Measurements from ENCODE around the gene POTEF. TPM values are rescaled to one million over a fixed set of nuclear protein-coding genes. Genes with fewer than 3 reads are reported as not detected.
"Not testable (repeated sequence)": the region's sequence is repeated elsewhere in the genome, so short reads cannot be mapped to it uniquely, and the experiment has no call there.

The POTEF gene
- total RNA-seq, 1 donor from 2014 or later, result not detected

GRCh38 chr2:130154773-130155765 lies 26.0 kb upstream of the POTEF start:
- intact Hi-C loops (cut with DNase I), result loop anchor here (5.0 kb wide), 1 partner anchor 177 kb away; no protein-coding TSS in a partner anchor
- no peak for ATAC-seq
- no peak for DNase-seq (ENCODE audit: missing footprints)

- DNase-seq (ENCODE audit: missing footprints); ATAC-seq; intact Hi-C loops (cut with DNase I): not testable (repeated sequence)
These were observed 25.4 kb upstream of the POTEF start for GRCh38 chr2:130154423-130154770.

GRCh38 chr2:130153721-130154422 lies 24.9 kb upstream of the POTEF start:
- DNase-seq (ENCODE audit: missing footprints); ATAC-seq; intact Hi-C loops (cut with DNase I): not testable (repeated sequence)

GRCh38 chr2:130152816-130153595 lies 24.0 kb upstream of the POTEF start:
- ATAC-seq (no peak), DNase-seq (ENCODE audit: missing footprints) (no peak)

GRCh38 chr2:130152136-130152815 lies 23.3 kb upstream of the POTEF start:
- ATAC-seq; DNase-seq (ENCODE audit: missing footprints); intact Hi-C loops (cut with DNase I): not testable (repeated sequence)

More at GRCh38 chr2:130152816-130153595, 24.0 kb upstream of the POTEF start:
- intact Hi-C loops (cut with DNase I), result no loop called here

GRCh38 chr2:130151145-130151512 lies 22.1 kb upstream of the POTEF start:
- intact Hi-C loops (cut with DNase I); ATAC-seq: not testable (repeated sequence)

GRCh38 chr2:130150181-130151144 lies 21.4 kb upstream of the POTEF start:
- intact Hi-C loops (cut with DNase I), result no loop called here
- ATAC-seq, result no peak
- DNase-seq (ENCODE audit: missing footprints), result no peak

More at GRCh38 chr2:130151145-130151512, 22.1 kb upstream of the POTEF start:
- not testable (repeated sequence) for DNase-seq (ENCODE audit: missing footprints)

- ATAC-seq; DNase-seq (ENCODE audit: missing footprints); intact Hi-C loops (cut with DNase I): not testable (repeated sequence)
These were observed 19.5 kb upstream of the POTEF start for GRCh38 chr2:130148515-130148914.

GRCh38 chr2:130145006-130145414 lies 16.0 kb upstream of the POTEF start, which contains the start of gene CCDC74B:
Gene CCDC74B (minus strand): TSS chr2:130145112. CDS start chr2:130144996, 116 bp downstream.
- intact Hi-C loops (cut with DNase I), result not testable (repeated sequence)
- peak; percentile 85 for ATAC-seq

GRCh38 chr2:130143266-130144039 lies 14.4 kb upstream of the POTEF start:
- intact Hi-C loops (cut with DNase I), result not testable (repeated sequence)

More at GRCh38 chr2:130145006-130145414, 16.0 kb upstream of the POTEF start, which contains the start of gene CCDC74B:
- peak; percentile 63 for DNase-seq (ENCODE audit: missing footprints)

GRCh38 chr2:130142396-130143265 lies 13.6 kb upstream of the POTEF start:
- intact Hi-C loops (cut with DNase I); ATAC-seq; DNase-seq (ENCODE audit: missing footprints): not testable (repeated sequence)

More at GRCh38 chr2:130143266-130144039, 14.4 kb upstream of the POTEF start:
- not testable (repeated sequence) for DNase-seq (ENCODE audit: missing footprints); ATAC-seq

GRCh38 chr2:130141645-130142370 lies 12.8 kb upstream of the POTEF start:
- DNase-seq (ENCODE audit: missing footprints); intact Hi-C loops (cut with DNase I); ATAC-seq: not testable (repeated sequence)

- DNase-seq (ENCODE audit: missing footprints); ATAC-seq; intact Hi-C loops (cut with DNase I): not testable (repeated sequence)
These were observed 12.0 kb upstream of the POTEF start for GRCh38 chr2:130141002-130141401.

GRCh38 chr2:130140516-130140915 lies 11.5 kb upstream of the POTEF start:
- intact Hi-C loops (cut with DNase I), result not testable (repeated sequence)

More at GRCh38 chr2:130140516-130140915, 11.5 kb upstream of the POTEF start:
- not testable (repeated sequence) for ATAC-seq; DNase-seq (ENCODE audit: missing footprints)
